HG03139 (cell line): ENCODE results near the gene ULBP2.
"Not testable (repeated sequence)": the region's sequence is repeated elsewhere in the genome, so short reads cannot be mapped to it uniquely, and the experiment has no call there.

Experiments used
- ATAC-seq: cut with Tn5 transposase; IDR thresholded peaks from one replicate; pipeline ENCODE4 v1.9.1; 2021; ENCODE audit not compliant: unreplicated experiment

Gene ULBP2

GRCh38 chr6:149966319-149966718 lies 24.5 kb downstream of the ULBP2 start:
- ATAC-seq, result not testable (repeated sequence)

- ATAC-seq, result no peak
These were observed 25.8 kb downstream of the ULBP2 start for GRCh38 chr6:149967591-149967990.

DNA sequence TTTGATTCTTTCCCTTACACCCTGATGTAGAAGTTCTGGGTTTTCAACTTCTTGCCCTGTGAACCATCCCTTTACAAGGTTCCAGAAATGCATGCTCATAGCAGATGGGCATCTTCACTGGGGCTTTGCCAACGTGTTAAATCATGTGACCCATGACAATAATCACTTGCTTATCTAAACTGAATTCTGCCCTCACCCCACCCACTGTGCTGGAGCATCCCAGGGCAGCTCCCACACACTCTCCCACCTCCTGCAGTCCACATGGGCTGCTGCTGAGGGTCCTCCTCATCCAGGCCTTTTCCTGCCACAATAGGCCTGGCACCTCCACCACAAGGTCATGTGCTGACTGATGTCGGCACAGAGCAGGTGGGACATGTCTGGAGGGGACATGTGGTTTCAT lies 26.2 kb downstream of the ULBP2 start:
- not testable (repeated sequence) for ATAC-seq

DNA sequence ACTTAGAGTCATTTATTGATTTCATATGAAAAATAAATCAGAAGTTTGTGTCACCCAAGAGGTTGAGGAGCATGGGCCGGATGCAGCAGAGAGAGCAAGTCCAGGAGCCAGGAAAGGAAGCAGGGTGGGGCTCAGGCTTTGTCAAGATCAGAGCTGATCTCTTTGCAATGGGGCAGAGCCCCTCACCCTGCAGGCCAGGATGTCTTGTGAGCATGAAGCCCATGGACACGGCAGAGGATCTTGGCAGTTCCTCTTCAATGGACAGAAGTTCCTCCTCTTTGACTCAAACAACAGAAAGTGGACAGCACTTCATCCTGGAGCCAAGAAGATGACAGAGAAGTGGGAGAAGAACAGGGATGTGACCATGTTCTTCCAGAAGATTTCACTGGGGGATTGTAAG lies 27.1 kb downstream of the ULBP2 start:
- ATAC-seq, result not testable (repeated sequence)

GRCh38 chr6:149969635-149970034 lies 27.8 kb downstream of the ULBP2 start:
- no peak for ATAC-seq

GRCh38 chr6:149974394-149974793 lies 32.6 kb downstream of the ULBP2 start:
- not testable (repeated sequence) for ATAC-seq

- ATAC-seq, result no peak
These were observed 33.0 kb downstream of the ULBP2 start for GRCh38 chr6:149974825-149975224.

- ATAC-seq, result no peak
These were observed 33.6 kb downstream of the ULBP2 start for GRCh38 chr6:149975400-149975799.

GRCh38 chr6:149977221-149977620 lies 35.4 kb downstream of the ULBP2 start:
- no peak for ATAC-seq

- ATAC-seq, result no peak
These were observed 36.8 kb downstream of the ULBP2 start for GRCh38 chr6:149978610-149979009.

GRCh38 chr6:149979293-149979692 lies 37.5 kb downstream of the ULBP2 start:
- ATAC-seq, result no peak

DNA sequence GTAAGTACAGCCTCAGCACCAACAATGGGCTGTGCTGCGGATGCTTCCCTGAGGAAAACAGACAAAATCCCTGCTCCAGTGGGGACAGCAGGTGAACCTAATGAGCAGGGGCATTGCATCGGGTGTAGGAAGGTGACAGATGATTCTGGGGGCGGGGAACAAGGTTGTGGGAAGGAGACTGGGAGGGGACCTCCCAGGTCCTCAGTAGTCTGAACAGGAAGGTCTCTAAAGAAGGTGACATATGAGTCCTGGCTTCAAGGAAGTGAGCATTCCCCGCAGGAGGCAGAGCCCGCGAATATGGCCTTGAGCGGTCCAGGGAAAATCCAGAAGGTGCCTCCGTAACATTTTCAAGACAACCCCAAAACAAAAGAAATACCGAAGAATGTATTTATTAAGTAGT lies 41.3 kb downstream of the ULBP2 start:
- ATAC-seq, result no peak

DNA sequence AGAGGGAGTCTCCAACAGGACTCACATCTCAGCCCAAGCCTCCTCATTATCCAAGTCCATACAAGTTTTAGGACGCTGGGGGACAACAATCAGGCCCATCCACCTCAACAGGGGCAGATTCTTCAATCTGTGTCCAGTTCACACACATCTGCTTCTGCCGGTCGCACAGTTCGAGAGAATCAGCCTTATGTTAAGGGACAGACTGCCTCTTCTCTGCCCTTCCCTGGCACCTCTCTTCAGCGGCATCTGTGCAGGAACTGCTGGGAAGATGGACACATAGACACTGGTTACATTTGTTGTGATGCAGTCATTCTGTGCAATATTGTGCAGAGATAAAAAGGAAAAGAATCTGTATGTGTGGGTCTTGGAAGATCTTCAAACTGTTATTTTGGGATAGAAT lies 43.0 kb downstream of the ULBP2 start:
- ATAC-seq, result no peak

DNA sequence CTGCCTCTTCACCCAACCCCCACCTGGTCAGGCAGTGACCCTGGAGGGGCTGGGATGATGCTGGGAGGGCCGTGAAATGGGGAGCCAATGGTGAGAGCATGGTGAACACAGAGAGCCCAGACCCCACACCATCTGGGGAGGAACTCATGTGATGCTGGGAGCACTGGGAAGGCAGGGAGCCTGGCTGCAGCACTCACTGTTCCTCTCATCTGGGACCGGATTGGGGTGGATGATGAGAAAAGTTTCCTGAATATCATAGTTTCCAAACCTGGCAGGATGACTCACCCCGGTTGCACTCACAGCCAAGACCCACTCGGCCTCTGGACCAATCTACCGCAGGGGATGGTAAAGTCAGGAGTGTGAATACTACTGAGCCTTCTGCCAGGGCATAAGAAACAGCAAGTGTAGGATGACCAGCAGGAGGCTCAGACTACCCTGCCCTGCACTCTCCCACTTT lies 43.7 kb downstream of the ULBP2 start:
- no peak for ATAC-seq

GRCh38 chr6:149987602-149988107 lies 45.8 kb downstream of the ULBP2 start:
- no peak for ATAC-seq

DNA sequence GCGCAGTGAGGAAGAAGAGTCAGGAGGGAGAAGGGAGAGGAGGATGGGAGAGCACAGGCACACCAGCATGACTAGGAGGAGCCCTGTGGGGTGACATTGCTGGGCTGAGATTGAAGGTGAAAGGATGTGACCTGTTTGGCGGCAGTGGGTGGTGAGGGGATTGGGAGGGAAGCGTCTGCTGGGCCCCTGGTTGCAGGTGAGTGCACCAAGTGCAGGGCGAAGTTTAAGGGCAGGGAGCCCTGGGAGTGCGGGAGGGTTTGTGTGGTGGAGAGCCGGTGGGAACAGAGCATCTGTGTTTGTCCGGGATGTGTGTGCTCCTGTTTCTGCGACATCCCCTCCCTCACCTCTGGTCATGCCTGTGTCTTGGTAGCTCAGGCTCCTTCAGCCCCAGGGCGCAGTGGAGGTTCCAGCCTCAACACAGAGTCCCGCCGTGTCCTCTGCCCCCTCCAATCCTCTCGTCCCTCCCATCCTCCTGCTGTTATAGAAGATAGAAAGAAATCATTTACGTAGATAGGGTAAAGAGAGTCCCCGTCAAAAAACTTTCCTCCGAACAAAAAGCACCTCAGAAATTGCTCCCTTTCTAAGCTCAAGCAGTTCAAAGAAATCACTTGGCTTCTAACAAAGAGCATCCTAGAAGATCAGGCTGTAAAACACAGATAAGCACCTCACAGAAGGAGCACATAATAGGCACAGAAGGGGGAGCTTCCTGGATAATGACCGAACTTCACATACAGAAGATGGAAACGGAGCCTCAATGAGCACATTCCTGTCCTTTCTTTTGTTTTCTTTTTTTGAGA lies 46.9 kb downstream of the ULBP2 start:
- ATAC-seq, result no peak

GRCh38 chr6:149990212-149990660 lies 48.4 kb downstream of the ULBP2 start:
- ATAC-seq, result no peak

GRCh38 chr6:149990661-149991471 lies 49.1 kb downstream of the ULBP2 start:
- no peak for ATAC-seq

GRCh38 chr6:149991472-149991795 lies 49.6 kb downstream of the ULBP2 start:
- not testable (repeated sequence) for ATAC-seq

GRCh38 chr6:149991838-149992237 lies 50.0 kb downstream of the ULBP2 start:
- ATAC-seq, result no peak

GRCh38 chr6:149995235-149995750 lies 53.5 kb downstream of the ULBP2 start:
- ATAC-seq, result no peak

GRCh38 chr6:149995971-149996370 lies 54.2 kb downstream of the ULBP2 start:
- no peak for ATAC-seq
